H1 (cell line): ENCODE results near the gene BRIP1. TPM values are rescaled to one million over a fixed set of nuclear protein-coding genes. Genes with fewer than 3 reads are reported as not detected.

ENCODE experiments used
- CTCF ChIA-PET: fragments of 300-600 bp; sonication (Branson Sonifier 250); formaldehyde crosslinking; loops from one replicate; lab custom pipeline; 2021; ENCODE audit not compliant: partially characterized antibody; lab: Charles Lee
- POLR2A ChIA-PET: fragments of 300-600 bp; sonication (Branson Sonifier 250); formaldehyde crosslinking; loops from one replicate; lab custom pipeline; 2021; ENCODE audit warnings: inconsistent platforms; ENCODE audit not compliant: partially characterized antibody; lab: Charles Lee
- DNase-seq, 2 experiments: peaks; one replicate each; pipeline versions ENCODE4 v3.0.0 to v3.0.0-alpha.2; 2010 to 2022; ENCODE audit warnings: low spot score in 2 of 2, low read depth in 1 of 2, mixed read lengths in 1 of 2
- FAIRE-seq: peaks from 2 replicates; lab custom pipeline; 2011; peaks lifted over from hg19 to GRCh38; lab: Jason Lieb, UNC
- H2AFZ ChIP-seq: 2 replicates; pipeline ENCODE4 v1.8.1; 2012; ENCODE audit warnings: low read length, inconsistent platforms
- H2AK5ac ChIP-seq: 2 replicates; pipeline ENCODE4 v1.6.1; 2013; ENCODE audit warnings: low read depth, low read length
- H2BK120ac ChIP-seq: replicated peaks from 2 replicates; pipeline ENCODE3; 2013; ENCODE audit warnings: low read depth, low read length, inconsistent platforms
- H2BK12ac ChIP-seq: 2 replicates; pipeline ENCODE4 v1.6.1; 2013; ENCODE audit warnings: low read depth, low read length
- H2BK15ac ChIP-seq: 2 replicates; pipeline ENCODE4 v1.6.1; 2013; ENCODE audit warnings: low read length
- H2BK20ac ChIP-seq: 2 replicates; pipeline ENCODE4 v1.6.1; 2013; ENCODE audit warnings: low read length
- H2BK5ac ChIP-seq: 2 replicates; pipeline ENCODE4 v1.6.1; 2013; ENCODE audit warnings: low read depth, low read length
- H3K14ac ChIP-seq: 2 replicates; pipeline ENCODE4 v1.6.1; 2013; ENCODE audit warnings: inconsistent platforms; ENCODE audit not compliant: insufficient read length
- H3K18ac ChIP-seq: 2 replicates; pipeline ENCODE4 v1.6.1; 2013; ENCODE audit warnings: low read length; ENCODE audit errors: extremely low read depth
- H3K23ac ChIP-seq: 2 replicates; pipeline ENCODE4 v1.6.1; 2013; ENCODE audit warnings: inconsistent platforms; ENCODE audit not compliant: insufficient read length
- H3K23me2 ChIP-seq: 2 replicates; pipeline ENCODE4 v1.6.1; 2013; ENCODE audit warnings: low read depth, low read length
- H3K27ac ChIP-seq: 2 replicates; pipeline ENCODE4 v1.6.1; 2011; ENCODE audit warnings: low read depth, low read length, inconsistent platforms
- H3K27me3 ChIP-seq, 4 experiments: replicated peaks in 1 of 4; 1 replicate in 1 of 4; 2 replicates in 3 of 4; pipeline versions ENCODE4 v1.6.1 to v1.8.1; 2011 to 2013; ENCODE audit warnings: low read length in 3 of 4, mild to moderate bottlenecking in 3 of 4, inconsistent platforms in 2 of 4, mixed read lengths in 2 of 4, moderate library complexity in 1 of 4; ENCODE audit not compliant: control insufficient read depth in 3 of 4, insufficient read depth in 3 of 4; ENCODE audit errors: extremely low read depth in 1 of 4
- H3K36me3 ChIP-seq, 4 experiments: 2 replicates each; pipeline versions ENCODE4 v1.6.1 to v1.8.1; 2011 to 2013; ENCODE audit warnings: mild to moderate bottlenecking in 4 of 4, low read length in 3 of 4, moderate library complexity in 2 of 4, control low read depth in 1 of 4, inconsistent platforms in 1 of 4; ENCODE audit not compliant: insufficient read depth in 4 of 4, control insufficient read depth in 2 of 4
- H3K4ac ChIP-seq: replicated peaks from 2 replicates; pipeline ENCODE3; 2013; ENCODE audit warnings: low read length, low read depth, mixed read lengths, inconsistent platforms; ENCODE audit not compliant: insufficient read length
- H3K4me1 ChIP-seq, 4 experiments: replicated peaks in 1 of 4; 1 replicate in 1 of 4; 2 replicates in 3 of 4; pipeline versions ENCODE4 v1.6.1 to v1.8.1; 2011 to 2013; ENCODE audit warnings: low read length in 3 of 4, inconsistent platforms in 2 of 4, mixed read lengths in 1 of 4; ENCODE audit not compliant: insufficient read depth in 4 of 4, control insufficient read depth in 3 of 4
- H3K4me2 ChIP-seq, 2 experiments: 2 replicates each; pipeline versions ENCODE4 v1.6.1 to v1.8.1; 2011 to 2013; ENCODE audit warnings: low read depth in 2 of 2, low read length in 2 of 2, control low read depth in 1 of 2, inconsistent platforms in 1 of 2, mild to moderate bottlenecking in 1 of 2; ENCODE audit not compliant: insufficient read depth in 1 of 2
- H3K4me3 ChIP-seq, 4 experiments: fragments of 200-600, 300-600 bp in 1 of 4; sonication (generic), shearing (Covaris generic), sonication (Bioruptor Twin) in 1 of 4; 2 replicates each; pipeline versions ENCODE4 v1.5.1 to v1.8.1; 2011 to 2016; ENCODE audit warnings: low read length in 4 of 4, low read depth in 3 of 4, control low read depth in 2 of 4, inconsistent platforms in 2 of 4, mild to moderate bottlenecking in 2 of 4, mixed read lengths in 1 of 4, moderate library complexity in 1 of 4; ENCODE audit not compliant: insufficient read depth in 2 of 4; ENCODE audit errors: extremely low read depth in 1 of 4
- H3K56ac ChIP-seq: replicated peaks from 2 replicates; pipeline ENCODE3; 2013; ENCODE audit warnings: low read depth, mild to moderate bottlenecking, mixed read lengths, low read length, inconsistent platforms; ENCODE audit not compliant: insufficient read length
- H3K79me1 ChIP-seq: 2 replicates; pipeline ENCODE4 v1.6.1; 2013; ENCODE audit warnings: low read depth, low read length, control low read depth
- H3K79me2 ChIP-seq, 2 experiments: 2 replicates each; pipeline versions ENCODE4 v1.6.1 to v1.8.1; 2012 to 2013; ENCODE audit warnings: low read length in 2 of 2, mild to moderate bottlenecking in 2 of 2, inconsistent platforms in 1 of 2; ENCODE audit not compliant: insufficient read depth in 2 of 2, control insufficient read depth in 1 of 2
- H3K9ac ChIP-seq, 4 experiments: replicated peaks in 1 of 4; 1 replicate in 1 of 4; 2 replicates in 3 of 4; pipeline versions ENCODE4 v1.6.1 to v1.8.1; 2011 to 2013; ENCODE audit warnings: low read depth in 3 of 4, low read length in 3 of 4, control low read depth in 2 of 4, mild to moderate bottlenecking in 2 of 4, moderate library complexity in 2 of 4, inconsistent platforms in 1 of 4; ENCODE audit errors: extremely low read depth in 1 of 4
- H3K9me3 ChIP-seq, 2 experiments: 2 replicates each; pipeline versions ENCODE4 v1.6.1 to v1.8.1; 2012 to 2013; ENCODE audit warnings: mild to moderate bottlenecking in 2 of 2, moderate library complexity in 2 of 2, control low read depth in 1 of 2, inconsistent platforms in 1 of 2, low read depth in 1 of 2, low read length in 1 of 2, mixed read lengths in 1 of 2; ENCODE audit not compliant: insufficient read depth in 2 of 2
- H4K20me1 ChIP-seq, 2 experiments: replicated peaks in 1 of 2; 2 replicates each; pipeline versions ENCODE3 to v1.8.1; 2011 to 2013; ENCODE audit warnings: inconsistent platforms in 2 of 2, low read length in 2 of 2, mild to moderate bottlenecking in 1 of 2; ENCODE audit not compliant: insufficient read depth in 2 of 2, control insufficient read depth in 1 of 2
- H4K5ac ChIP-seq: 2 replicates; pipeline ENCODE4 v1.6.1; 2013; ENCODE audit warnings: low read length, low read depth, mixed read lengths, inconsistent platforms; ENCODE audit not compliant: insufficient read length
- H4K8ac ChIP-seq: 2 replicates; pipeline ENCODE4 v1.8.0; 2013; ENCODE audit warnings: mild to moderate bottlenecking, moderate library complexity, low read length, inconsistent platforms; ENCODE audit not compliant: insufficient read depth; ENCODE audit errors: extremely low read depth
- H4K91ac ChIP-seq: replicated peaks from 2 replicates; pipeline ENCODE3; 2013; ENCODE audit warnings: low read length, mixed read lengths, inconsistent platforms; ENCODE audit not compliant: insufficient read length
- ASH2L ChIP-seq: fragments of 200-600, 300-600 bp; sonication (generic); IDR thresholded peaks from one replicate; pipeline ENCODE4 v1.7.1; 2017; ENCODE audit warnings: low read length
- BRCA1 ChIP-seq: IDR thresholded peaks from 2 replicates; pipeline ENCODE4 v1.6.1; 2012; ENCODE audit warnings: low read depth, low read length, improper control_type of control experiment
- CEBPB ChIP-seq: IDR thresholded peaks from 2 replicates; pipeline ENCODE4 v1.6.1; 2012; ENCODE audit warnings: low read depth, low read length
- CHD2 ChIP-seq: IDR thresholded peaks from 2 replicates; pipeline ENCODE4 v1.6.1; 2012; ENCODE audit warnings: low read length, improper control_type of control experiment
- GTF2F1 ChIP-seq: IDR thresholded peaks from 2 replicates; pipeline ENCODE4 v1.6.1; 2012; ENCODE audit warnings: low read depth, low read length, improper control_type of control experiment, borderline replicate concordance
- KDM5A ChIP-seq: fragments of 200-600 bp; IDR thresholded peaks from 2 replicates; pipeline ENCODE4 v1.7.1; 2012; ENCODE audit warnings: mild to moderate bottlenecking, low read length, inconsistent platforms, mixed read lengths
- ZNF274 ChIP-seq: IDR thresholded peaks from 2 replicates; pipeline ENCODE4 v1.7.0; 2012; ENCODE audit warnings: low read length, borderline replicate concordance; ENCODE audit errors: extremely low read depth
- WGBS, 2 experiments: shearing (Covaris generic) in 1 of 2; methylation state at CpG; one replicate each; pipeline versions ENCODE4 v1.1.6 to v1.1.7; 2013 to 2015; ENCODE audit warnings: low lambda C conversion rate in 2 of 2, mixed read lengths in 2 of 2, inconsistent platforms in 1 of 2, low coverage in 1 of 2, missing lambda C conversion rate in 1 of 2; ENCODE audit not compliant: insufficient replicate concordance in 2 of 2, insufficient coverage in 1 of 2, insufficient read length in 1 of 2; ENCODE audit errors: extremely low coverage in 1 of 2, missing lambda C conversion rate in 1 of 2; 5-methylcytosine and 5-hydroxymethylcytosine counted together
- polyA plus RNA-seq, 7 experiments: library from polyadenylated mRNA; depleted of rRNA in 3 of 7; stranded (reverse) in 5 of 7; unstranded in 2 of 7; fragments of >200 nt in 5 of 7; fragments of 200-250 nt in 2 of 7; gene quantifications; 1 replicate in 5 of 7; 2 replicates in 1 of 7; 4 replicates in 1 of 7; pipeline versions ENCODE4 v1.2.1 to v1.2.3, GENCODE V29; 2011 to 2013; ENCODE audit warnings: missing spikeins in 2 of 7, mixed read lengths in 2 of 7
- total RNA-seq: library from RNA; stranded (reverse); fragmentation: NEBNext Ultra II Directional; extraction: Animal tissue kit (Norgen Biotek cat#: 25700); gene quantifications from 2 replicates; pipeline ENCODE4 v1.2.1, GENCODE V29; 2021

The BRIP1 gene
- total and polyA plus RNA-seq, 2 of the 8 experiments (the other 6 are each of a cell fraction or from before 2014, with no cell fraction given): 5.8 to 19.2 TPM

- no peak for TF ChIP-seq CEBPB
- no peak for TF ChIP-seq GTF2F1
- TF ChIP-seq CHD2: no peak
- no peak for TF ChIP-seq BRCA1
- no peak for TF ChIP-seq KDM5A
- TF ChIP-seq ZNF274: no peak
- TF ChIP-seq ASH2L: no peak
- TF ChIP-seq, all 59 proteins: peak for 0
These were observed 48.8 kb downstream of the BRIP1 start for GRCh38 chr17:61814485-61814884.

More at GRCh38 chr17:61814485-61814884, 48.8 kb downstream of the BRIP1 start:
- WGBS, 2 experiments: 89% methylated on average over 1 of the region's 1 CpG; no CpG with 5 or more reads in 1 of the 2 experiments
- no peaks in the 10 kb centered on the region for H3K27me3 ChIP-seq
- H3K9ac ChIP-seq: no peak overlapping the region
- no peak overlapping the region for H2BK120ac ChIP-seq
- H4K91ac ChIP-seq: no peak overlapping the region
- H3K79me1 ChIP-seq: no peaks in the 10 kb centered on the region
- DNase-seq: no peak
- H3K9me3 ChIP-seq: no peaks in the 10 kb centered on the region
- no peak overlapping the region for H3K18ac ChIP-seq
- H3K56ac ChIP-seq: no peak overlapping the region
- no peak overlapping the region for H4K5ac ChIP-seq
- no peak overlapping the region for H3K27ac ChIP-seq
- H4K8ac ChIP-seq: no peak overlapping the region
- no peak overlapping the region for H3K23ac ChIP-seq
- no peaks in the 10 kb centered on the region for H3K79me2 ChIP-seq
- no peak overlapping the region for H2AFZ ChIP-seq
- H2BK5ac ChIP-seq: no peak overlapping the region
- no peak overlapping the region for H2BK20ac ChIP-seq
- no peak for FAIRE-seq
- no peaks in the 10 kb centered on the region for H3K23me2 ChIP-seq
- H3K4me1 ChIP-seq: no peaks in the 10 kb centered on the region
- H3K14ac ChIP-seq: no peak overlapping the region
- H3K36me3 ChIP-seq: peaks cover 0 to 9% (median 2%) of the 10 kb centered on the region in 4 experiments; a peak in 3 of 8 replicates
- H2BK12ac ChIP-seq: no peak overlapping the region
- H3K4ac ChIP-seq: no peak overlapping the region
- H2AK5ac ChIP-seq: no peak overlapping the region
- no peak overlapping the region for H3K4me3 ChIP-seq
- no peak overlapping the region for H3K4me2 ChIP-seq
- POLR2A ChIA-PET: no interaction called here
- no peak overlapping the region for H2BK15ac ChIP-seq
- no peaks in the 10 kb centered on the region for H4K20me1 ChIP-seq
- CTCF ChIA-PET: no interaction called here
